Activated T-cell treated with anti-CD3 and anti-CD28 coated beads, Interleukin-2, amount 50 U/mL, for 72 hours (primary cell): ENCODE measurements around the gene ELMOD1. TPM values are rescaled to one million over a fixed set of nuclear protein-coding genes. Genes with fewer than 3 reads are reported as not detected.
"Not testable (repeated sequence)": the region's sequence is repeated elsewhere in the genome, so short reads cannot be mapped to it uniquely, and the experiment has no call there.

ENCODE experiments used
- ATAC-seq, 2 donors: fragments of 150-1000 bp; cut with Tn5 transposase; replicated peaks in 1 of 2; 2 replicates each; pipeline ENCODE4 v1.10.0; 2021; ENCODE audit warnings: moderate library complexity in 2 of 2, mild to moderate bottlenecking in 1 of 2
- DNase-seq, 2 donors: peaks; one replicate each; pipeline ENCODE4 v3.0.0; 2021 to 2022; ENCODE audit warnings: mixed read lengths in 1 of 2
- H3K27ac Mint-ChIP-seq: one replicate; pipeline ENCODE4 v1.8.0; 2022; ENCODE audit warnings: mild to moderate bottlenecking, moderate library complexity, mixed read lengths
- H3K27me3 Mint-ChIP-seq: one replicate; pipeline ENCODE4 v1.8.0; 2022; ENCODE audit warnings: low read depth, mixed read lengths
- H3K36me3 Mint-ChIP-seq, 2 donors: one replicate each; pipeline ENCODE4 v1.8.0; 2022; ENCODE audit warnings: mixed read lengths in 2 of 2, mild to moderate bottlenecking in 1 of 2; ENCODE audit not compliant: insufficient read depth in 2 of 2
- H3K4me1 Mint-ChIP-seq: one replicate; pipeline ENCODE4 v1.8.0; 2022; ENCODE audit warnings: low read depth, mixed read lengths
- H3K4me3 Mint-ChIP-seq, 2 donors: one replicate each; pipeline ENCODE4 v1.8.0; 2022; ENCODE audit warnings: mild to moderate bottlenecking in 2 of 2, mixed read lengths in 2 of 2, moderate library complexity in 2 of 2
- H3K9me3 Mint-ChIP-seq, 2 donors: one replicate each; pipeline ENCODE4 v1.8.0; 2022; ENCODE audit warnings: mixed read lengths in 2 of 2
- total RNA-seq, 2 donors: library from RNA; stranded (reverse); gene quantifications; one replicate each; pipeline ENCODE4 v1.2.3, GENCODE V29; 2022

The ELMOD1 gene
- not detected for total RNA-seq

- peak; percentile 45 to 59 for ATAC-seq
- Mint-ChIP-seq H3K4me3 (peak within 1 kb of the TSS; percentile 90 to 96), H3K36me3 (peaks cover 5 to 6% of the 10 kb centered on the region in 2 donors), H3K4me1 (peaks cover 30% of the 10 kb centered on the region), H3K27me3 (peaks cover 96% of the 10 kb centered on the region), H3K9me3 (peaks cover 2% of the 10 kb centered on the region in 2 donors), H3K27ac (no peak within 1 kb of the TSS)
- peak; percentile 46 to 52 for DNase-seq
Measured at GRCh38 chr11:107590460-107591377, at the start of gene ELMOD1. TSS of gene ELMOD1 (plus strand) at chr11:107591147. CDS start at chr11:107618190, 27,043 bp downstream.

- no peak overlapping the region for H3K4me3 Mint-ChIP-seq
- no peaks in the 10 kb centered on the region for H3K27me3 Mint-ChIP-seq
- no peaks in the 10 kb centered on the region for H3K4me1 Mint-ChIP-seq
- no peaks in the 10 kb centered on the region for H3K9me3 Mint-ChIP-seq
- peaks cover 0 to 7% of the 10 kb centered on the region in 2 donors for H3K36me3 Mint-ChIP-seq
- H3K27ac Mint-ChIP-seq = peak overlapping the region; percentile 35
- DNase-seq (no peak), ATAC-seq (peak; percentile 43 to 58)
Measured at GRCh38 chr11:107545101-107545514, 45.8 kb upstream of the ELMOD1 start.

GRCh38 chr11:107547961-107548360 lies 43.0 kb upstream of the ELMOD1 start:
- peaks cover 0 to 8% of the 10 kb centered on the region in 2 donors for H3K36me3 Mint-ChIP-seq
- H3K4me3 Mint-ChIP-seq = no peak overlapping the region
- ATAC-seq (no peak), DNase-seq (no peak)
- H3K4me1 Mint-ChIP-seq = no peaks in the 10 kb centered on the region
- H3K9me3 Mint-ChIP-seq = no peaks in the 10 kb centered on the region
- no peak overlapping the region for H3K27ac Mint-ChIP-seq
- no peaks in the 10 kb centered on the region for H3K27me3 Mint-ChIP-seq

GRCh38 chr11:107549253-107549953 lies 41.5 kb upstream of the ELMOD1 start:
- ATAC-seq (no peak), DNase-seq (peak; percentile 26 to 36)
- peak overlapping the region; percentile 58 for H3K27ac Mint-ChIP-seq
- no peak overlapping the region for H3K4me3 Mint-ChIP-seq
- no peaks in the 10 kb centered on the region for H3K9me3 Mint-ChIP-seq
- no peaks in the 10 kb centered on the region for H3K4me1 Mint-ChIP-seq
- H3K27me3 Mint-ChIP-seq = no peaks in the 10 kb centered on the region
- H3K36me3 Mint-ChIP-seq = peaks cover 0 to 10% of the 10 kb centered on the region in 2 donors

- DNase-seq = no peak
- Mint-ChIP-seq H3K4me3 (no peak overlapping the region), H3K4me1 (no peaks in the 10 kb centered on the region), H3K36me3 (peaks cover 0 to 7% of the 10 kb centered on the region in 2 donors), H3K27me3 (no peaks in the 10 kb centered on the region), H3K9me3 (no peaks in the 10 kb centered on the region), H3K27ac (no peak overlapping the region)
- ATAC-seq = no peak
Measured at GRCh38 chr11:107549954-107550285, 41.0 kb upstream of the ELMOD1 start.

- H3K4me1 Mint-ChIP-seq = no peaks in the 10 kb centered on the region
- ATAC-seq (no peak), DNase-seq (no peak)
- peaks cover 0 to 7% of the 10 kb centered on the region in 2 donors for H3K36me3 Mint-ChIP-seq
- no peaks in the 10 kb centered on the region for H3K27me3 Mint-ChIP-seq
- H3K9me3 Mint-ChIP-seq = no peaks in the 10 kb centered on the region
- H3K4me3 Mint-ChIP-seq = no peak overlapping the region
- H3K27ac Mint-ChIP-seq = no peak overlapping the region
Measured at GRCh38 chr11:107550304-107550703, 40.6 kb upstream of the ELMOD1 start.

- no peak for DNase-seq
- ATAC-seq = no peak
- no peaks in the 10 kb centered on the region for H3K9me3 Mint-ChIP-seq
- H3K36me3 Mint-ChIP-seq = peaks cover 0 to 13% of the 10 kb centered on the region in 2 donors
- H3K27me3 Mint-ChIP-seq = no peaks in the 10 kb centered on the region
- H3K4me1 Mint-ChIP-seq = peaks cover 53% of the 10 kb centered on the region
- peak overlapping the region; percentile 16 to 52 for H3K4me3 Mint-ChIP-seq
- H3K27ac Mint-ChIP-seq = peak overlapping the region; percentile 95
Measured at GRCh38 chr11:107561688-107562087, 29.3 kb upstream of the ELMOD1 start.

GRCh38 chr11:107562647-107563208 lies 28.2 kb upstream of the ELMOD1 start:
- peak overlapping the region; percentile 87 for H3K27ac Mint-ChIP-seq
- DNase-seq = no peak
- peaks cover 0 to 11% of the 10 kb centered on the region in 2 donors for H3K36me3 Mint-ChIP-seq
- H3K27me3 Mint-ChIP-seq = no peaks in the 10 kb centered on the region
- peak; percentile 41 to 46 for ATAC-seq
- H3K4me1 Mint-ChIP-seq = peaks cover 59% of the 10 kb centered on the region
- peak overlapping the region; percentile 39 to 65 for H3K4me3 Mint-ChIP-seq
- H3K9me3 Mint-ChIP-seq = no peaks in the 10 kb centered on the region

- peak overlapping the region; percentile 20 for H3K27ac Mint-ChIP-seq
- DNase-seq = peak; percentile 24 to 31
- H3K27me3 Mint-ChIP-seq = no peaks in the 10 kb centered on the region
- peaks cover 0 to 11% of the 10 kb centered on the region in 2 donors for H3K36me3 Mint-ChIP-seq
- no peak for ATAC-seq
- peak overlapping the region; percentile 53 to 60 for H3K4me3 Mint-ChIP-seq
- H3K4me1 Mint-ChIP-seq = peaks cover 62% of the 10 kb centered on the region
- H3K9me3 Mint-ChIP-seq = no peaks in the 10 kb centered on the region
Measured at GRCh38 chr11:107563702-107564101, 27.2 kb upstream of the ELMOD1 start.

- H3K4me3 Mint-ChIP-seq = peak overlapping the region; percentile 87 to 95
- H3K9me3 Mint-ChIP-seq = no peaks in the 10 kb centered on the region
- H3K4me1 Mint-ChIP-seq = peaks cover 55% of the 10 kb centered on the region
- peaks cover 0 to 4% of the 10 kb centered on the region in 2 donors for H3K36me3 Mint-ChIP-seq
- peak overlapping the region; percentile 76 for H3K27ac Mint-ChIP-seq
- ATAC-seq (peak; percentile 2 to 4), DNase-seq (no peak)
- H3K27me3 Mint-ChIP-seq = no peaks in the 10 kb centered on the region
Measured at GRCh38 chr11:107564877-107565218, 26.1 kb upstream of the ELMOD1 start.

GRCh38 chr11:107565219-107565937 lies 25.6 kb upstream of the ELMOD1 start, which contains the start of gene ALKBH8:
TSS of gene ALKBH8 (minus strand) at chr11:107565735. CDS start at chr11:107560893, 4,842 bp downstream.
- Mint-ChIP-seq H3K4me3 (peak within 1 kb of the TSS; percentile 87 to 95), H3K36me3 (peaks cover 0 to 1% of the 10 kb centered on the region in 2 donors), H3K27ac (peak within 1 kb of the TSS; percentile 76), H3K4me1 (peaks cover 55% of the 10 kb centered on the region), H3K9me3 (no peaks in the 10 kb centered on the region), H3K27me3 (no peaks in the 10 kb centered on the region)
- ATAC-seq (peak; percentile 88 to 93), DNase-seq (peak; percentile 82 to 86)

GRCh38 chr11:107565955-107566501 lies 24.9 kb upstream of the ELMOD1 start:
- H3K27ac Mint-ChIP-seq = peak overlapping the region; percentile 76
- H3K9me3 Mint-ChIP-seq, ATAC-seq, DNase-seq, H3K27me3 Mint-ChIP-seq, H3K36me3 Mint-ChIP-seq: not testable (repeated sequence)
- H3K4me3 Mint-ChIP-seq = peak overlapping the region; percentile 87 to 95
- peaks cover 53% of the 10 kb centered on the region for H3K4me1 Mint-ChIP-seq
